ENCODE measurements around the gene MFAP5. TPM values are rescaled to one million over a fixed set of nuclear protein-coding genes. Genes with fewer than 3 reads are reported as not detected.

MFAP5 gene
- total RNA-seq, 1 experiment from 2014 or later: 0.26 TPM

DNA sequence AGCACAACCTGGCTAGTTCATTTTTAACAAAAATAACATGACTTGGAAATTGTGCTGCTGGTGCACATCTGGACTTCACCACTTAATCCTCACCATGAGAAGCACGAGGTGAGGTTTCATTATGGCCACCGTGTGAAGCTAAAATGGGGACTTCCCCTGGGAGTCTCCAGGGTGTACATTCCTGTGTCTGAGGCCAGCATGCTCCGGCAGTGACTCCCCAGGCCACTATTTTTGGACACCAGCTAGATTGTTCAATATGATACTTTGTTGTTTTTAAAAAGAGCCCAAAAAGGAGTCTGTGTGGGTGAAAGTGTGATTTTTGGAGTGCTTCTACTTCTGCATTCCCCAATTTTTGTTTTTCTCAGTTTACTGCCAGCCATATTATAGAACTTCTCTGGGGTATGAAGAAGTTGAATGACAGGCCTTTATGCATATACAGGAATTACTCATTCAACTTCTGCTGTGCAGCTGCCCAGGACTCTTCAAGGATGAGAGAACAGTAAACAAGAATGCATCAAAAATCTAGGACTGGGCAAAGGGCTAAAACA lies 33.1 kb downstream of the MFAP5 start:
- H2BK20ac ChIP-seq (ENCODE audit: low read depth, low read length, poor library complexity, severe bottlenecking): no peak overlapping the region
- H4K20me1 ChIP-seq (ENCODE audit: control insufficient read depth, insufficient read depth, insufficient read length): no peaks in the 10 kb centered on the region
- DNase-seq: no peak
- H3K23me2 ChIP-seq (ENCODE audit: insufficient read length, low read depth, low read length, poor library complexity, severe bottlenecking): no peaks in the 10 kb centered on the region
- Mint-ChIP-seq H3K27me3 (ENCODE audit: low read depth) (peaks cover 3% of the 10 kb centered on the region; the same call in 1 of the 2 replicates), H3K27ac (no peak overlapping the region; a peak in 1 of 7 replicates), H3K36me3 (ENCODE audit: insufficient read depth in 1 of 3, low read depth in 3 of 3) (peaks cover 2 to 12% (median 7%) of the 10 kb centered on the region in 3 experiments; a peak in 5 of 7 replicates), H3K4me3 (no peak overlapping the region), H3K4me1 (peaks cover 3 to 10% of the 10 kb centered on the region in 2 experiments), H3K9me3 (peaks cover 10 to 15% of the 10 kb centered on the region in 2 experiments)
- H2AFZ ChIP-seq (ENCODE audit: low read length): no peak overlapping the region
- no peak overlapping the region for H2BK120ac ChIP-seq (ENCODE audit: low read depth, low read length, poor library complexity, severe bottlenecking)
- no peak overlapping the region for H3K14ac ChIP-seq (ENCODE audit: insufficient read depth, low read length)
- H3K27ac ChIP-seq (ENCODE audit: insufficient read length, low read depth, low read length): no peak overlapping the region
- no peak overlapping the region for H4K91ac ChIP-seq (ENCODE audit: insufficient read length, low read depth, low read length)
- H4K5ac ChIP-seq (ENCODE audit: insufficient read length, low read depth, low read length): no peak overlapping the region
- H3K79me2 ChIP-seq (ENCODE audit: insufficient read depth, low read length): no peaks in the 10 kb centered on the region
- H2BK12ac ChIP-seq (ENCODE audit: insufficient read length, low read depth, low read length): no peak overlapping the region
- no peak overlapping the region for H2AK5ac ChIP-seq (ENCODE audit: insufficient read length, low read length)
- TF ChIP-seq, protein P1, sequence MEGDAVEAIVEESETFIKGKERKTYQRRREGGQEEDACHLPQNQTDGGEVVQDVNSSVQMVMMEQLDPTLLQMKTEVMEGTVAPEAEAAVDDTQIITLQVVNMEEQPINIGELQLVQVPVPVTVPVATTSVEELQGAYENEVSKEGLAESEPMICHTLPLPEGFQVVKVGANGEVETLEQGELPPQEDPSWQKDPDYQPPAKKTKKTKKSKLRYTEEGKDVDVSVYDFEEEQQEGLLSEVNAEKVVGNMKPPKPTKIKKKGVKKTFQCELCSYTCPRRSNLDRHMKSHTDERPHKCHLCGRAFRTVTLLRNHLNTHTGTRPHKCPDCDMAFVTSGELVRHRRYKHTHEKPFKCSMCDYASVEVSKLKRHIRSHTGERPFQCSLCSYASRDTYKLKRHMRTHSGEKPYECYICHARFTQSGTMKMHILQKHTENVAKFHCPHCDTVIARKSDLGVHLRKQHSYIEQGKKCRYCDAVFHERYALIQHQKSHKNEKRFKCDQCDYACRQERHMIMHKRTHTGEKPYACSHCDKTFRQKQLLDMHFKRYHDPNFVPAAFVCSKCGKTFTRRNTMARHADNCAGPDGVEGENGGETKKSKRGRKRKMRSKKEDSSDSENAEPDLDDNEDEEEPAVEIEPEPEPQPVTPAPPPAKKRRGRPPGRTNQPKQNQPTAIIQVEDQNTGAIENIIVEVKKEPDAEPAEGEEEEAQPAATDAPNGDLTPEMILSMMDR (conservative IDR thresholded peaks at IDR 0.05): no peak
- no peaks in the 10 kb centered on the region for H3K27me3 ChIP-seq (ENCODE audit: insufficient read depth, low read length)
- H3K23ac ChIP-seq (ENCODE audit: insufficient read length, low read depth, low read length): no peak overlapping the region
- no peak overlapping the region for H2BK5ac ChIP-seq (ENCODE audit: insufficient read length, low read length)
- H3K4me1 ChIP-seq (ENCODE audit: insufficient read depth, low read length): no peaks in the 10 kb centered on the region
- H3K4me2 ChIP-seq (ENCODE audit: insufficient read depth, insufficient read length, low read length): no peak overlapping the region
- H3T11ph ChIP-seq (ENCODE audit: low read length): no peak overlapping the region
- H2BK15ac ChIP-seq (ENCODE audit: low read depth, low read length): no peak overlapping the region
- H3K56ac ChIP-seq (ENCODE audit: insufficient read length, low read depth, low read length): no peak overlapping the region
- no peak overlapping the region for H3K9ac ChIP-seq (ENCODE audit: extremely low read depth, insufficient read length, low read length)
- no peak overlapping the region for H3K18ac ChIP-seq (ENCODE audit: insufficient read length, low read depth, low read length)
- H3K79me1 ChIP-seq (ENCODE audit: insufficient read depth, low read depth, low read length, poor library complexity, severe bottlenecking): no peaks in the 10 kb centered on the region
- no peak overlapping the region for H4K8ac ChIP-seq (replicated peaks; ENCODE audit: insufficient read length, low read depth, low read length)
- H3K4ac ChIP-seq (ENCODE audit: low read depth, low read length): no peak overlapping the region
- no peaks in the 10 kb centered on the region for H3K9me3 ChIP-seq (ENCODE audit: control insufficient read depth, low read depth, low read length)
- no CpG with 5 or more reads among the region's 3 CpGs for WGBS (ENCODE audit: extremely low coverage, insufficient read length, low lambda C conversion rate)
